ENCODE results near the gene GALC. TPM values are rescaled to one million over a fixed set of nuclear protein-coding genes. Genes with fewer than 3 reads are reported as not detected.

The GALC gene
- total and polyA plus RNA-seq, 9 of the 15 experiments (the other 6 are each of a cell fraction or from before 2014, with no cell fraction given): 1.6 to 15.0 (median 7.3) TPM

- TF ChIP-seq, protein P1, sequence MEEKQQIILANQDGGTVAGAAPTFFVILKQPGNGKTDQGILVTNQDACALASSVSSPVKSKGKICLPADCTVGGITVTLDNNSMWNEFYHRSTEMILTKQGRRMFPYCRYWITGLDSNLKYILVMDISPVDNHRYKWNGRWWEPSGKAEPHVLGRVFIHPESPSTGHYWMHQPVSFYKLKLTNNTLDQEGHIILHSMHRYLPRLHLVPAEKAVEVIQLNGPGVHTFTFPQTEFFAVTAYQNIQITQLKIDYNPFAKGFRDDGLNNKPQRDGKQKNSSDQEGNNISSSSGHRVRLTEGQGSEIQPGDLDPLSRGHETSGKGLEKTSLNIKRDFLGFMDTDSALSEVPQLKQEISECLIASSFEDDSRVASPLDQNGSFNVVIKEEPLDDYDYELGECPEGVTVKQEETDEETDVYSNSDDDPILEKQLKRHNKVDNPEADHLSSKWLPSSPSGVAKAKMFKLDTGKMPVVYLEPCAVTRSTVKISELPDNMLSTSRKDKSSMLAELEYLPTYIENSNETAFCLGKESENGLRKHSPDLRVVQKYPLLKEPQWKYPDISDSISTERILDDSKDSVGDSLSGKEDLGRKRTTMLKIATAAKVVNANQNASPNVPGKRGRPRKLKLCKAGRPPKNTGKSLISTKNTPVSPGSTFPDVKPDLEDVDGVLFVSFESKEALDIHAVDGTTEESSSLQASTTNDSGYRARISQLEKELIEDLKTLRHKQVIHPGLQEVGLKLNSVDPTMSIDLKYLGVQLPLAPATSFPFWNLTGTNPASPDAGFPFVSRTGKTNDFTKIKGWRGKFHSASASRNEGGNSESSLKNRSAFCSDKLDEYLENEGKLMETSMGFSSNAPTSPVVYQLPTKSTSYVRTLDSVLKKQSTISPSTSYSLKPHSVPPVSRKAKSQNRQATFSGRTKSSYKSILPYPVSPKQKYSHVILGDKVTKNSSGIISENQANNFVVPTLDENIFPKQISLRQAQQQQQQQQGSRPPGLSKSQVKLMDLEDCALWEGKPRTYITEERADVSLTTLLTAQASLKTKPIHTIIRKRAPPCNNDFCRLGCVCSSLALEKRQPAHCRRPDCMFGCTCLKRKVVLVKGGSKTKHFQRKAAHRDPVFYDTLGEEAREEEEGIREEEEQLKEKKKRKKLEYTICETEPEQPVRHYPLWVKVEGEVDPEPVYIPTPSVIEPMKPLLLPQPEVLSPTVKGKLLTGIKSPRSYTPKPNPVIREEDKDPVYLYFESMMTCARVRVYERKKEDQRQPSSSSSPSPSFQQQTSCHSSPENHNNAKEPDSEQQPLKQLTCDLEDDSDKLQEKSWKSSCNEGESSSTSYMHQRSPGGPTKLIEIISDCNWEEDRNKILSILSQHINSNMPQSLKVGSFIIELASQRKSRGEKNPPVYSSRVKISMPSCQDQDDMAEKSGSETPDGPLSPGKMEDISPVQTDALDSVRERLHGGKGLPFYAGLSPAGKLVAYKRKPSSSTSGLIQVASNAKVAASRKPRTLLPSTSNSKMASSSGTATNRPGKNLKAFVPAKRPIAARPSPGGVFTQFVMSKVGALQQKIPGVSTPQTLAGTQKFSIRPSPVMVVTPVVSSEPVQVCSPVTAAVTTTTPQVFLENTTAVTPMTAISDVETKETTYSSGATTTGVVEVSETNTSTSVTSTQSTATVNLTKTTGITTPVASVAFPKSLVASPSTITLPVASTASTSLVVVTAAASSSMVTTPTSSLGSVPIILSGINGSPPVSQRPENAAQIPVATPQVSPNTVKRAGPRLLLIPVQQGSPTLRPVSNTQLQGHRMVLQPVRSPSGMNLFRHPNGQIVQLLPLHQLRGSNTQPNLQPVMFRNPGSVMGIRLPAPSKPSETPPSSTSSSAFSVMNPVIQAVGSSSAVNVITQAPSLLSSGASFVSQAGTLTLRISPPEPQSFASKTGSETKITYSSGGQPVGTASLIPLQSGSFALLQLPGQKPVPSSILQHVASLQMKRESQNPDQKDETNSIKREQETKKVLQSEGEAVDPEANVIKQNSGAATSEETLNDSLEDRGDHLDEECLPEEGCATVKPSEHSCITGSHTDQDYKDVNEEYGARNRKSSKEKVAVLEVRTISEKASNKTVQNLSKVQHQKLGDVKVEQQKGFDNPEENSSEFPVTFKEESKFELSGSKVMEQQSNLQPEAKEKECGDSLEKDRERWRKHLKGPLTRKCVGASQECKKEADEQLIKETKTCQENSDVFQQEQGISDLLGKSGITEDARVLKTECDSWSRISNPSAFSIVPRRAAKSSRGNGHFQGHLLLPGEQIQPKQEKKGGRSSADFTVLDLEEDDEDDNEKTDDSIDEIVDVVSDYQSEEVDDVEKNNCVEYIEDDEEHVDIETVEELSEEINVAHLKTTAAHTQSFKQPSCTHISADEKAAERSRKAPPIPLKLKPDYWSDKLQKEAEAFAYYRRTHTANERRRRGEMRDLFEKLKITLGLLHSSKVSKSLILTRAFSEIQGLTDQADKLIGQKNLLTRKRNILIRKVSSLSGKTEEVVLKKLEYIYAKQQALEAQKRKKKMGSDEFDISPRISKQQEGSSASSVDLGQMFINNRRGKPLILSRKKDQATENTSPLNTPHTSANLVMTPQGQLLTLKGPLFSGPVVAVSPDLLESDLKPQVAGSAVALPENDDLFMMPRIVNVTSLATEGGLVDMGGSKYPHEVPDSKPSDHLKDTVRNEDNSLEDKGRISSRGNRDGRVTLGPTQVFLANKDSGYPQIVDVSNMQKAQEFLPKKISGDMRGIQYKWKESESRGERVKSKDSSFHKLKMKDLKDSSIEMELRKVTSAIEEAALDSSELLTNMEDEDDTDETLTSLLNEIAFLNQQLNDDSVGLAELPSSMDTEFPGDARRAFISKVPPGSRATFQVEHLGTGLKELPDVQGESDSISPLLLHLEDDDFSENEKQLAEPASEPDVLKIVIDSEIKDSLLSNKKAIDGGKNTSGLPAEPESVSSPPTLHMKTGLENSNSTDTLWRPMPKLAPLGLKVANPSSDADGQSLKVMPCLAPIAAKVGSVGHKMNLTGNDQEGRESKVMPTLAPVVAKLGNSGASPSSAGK (IDR thresholded peaks at IDR 0.05): no peak
- TF ChIP-seq, protein P2, sequence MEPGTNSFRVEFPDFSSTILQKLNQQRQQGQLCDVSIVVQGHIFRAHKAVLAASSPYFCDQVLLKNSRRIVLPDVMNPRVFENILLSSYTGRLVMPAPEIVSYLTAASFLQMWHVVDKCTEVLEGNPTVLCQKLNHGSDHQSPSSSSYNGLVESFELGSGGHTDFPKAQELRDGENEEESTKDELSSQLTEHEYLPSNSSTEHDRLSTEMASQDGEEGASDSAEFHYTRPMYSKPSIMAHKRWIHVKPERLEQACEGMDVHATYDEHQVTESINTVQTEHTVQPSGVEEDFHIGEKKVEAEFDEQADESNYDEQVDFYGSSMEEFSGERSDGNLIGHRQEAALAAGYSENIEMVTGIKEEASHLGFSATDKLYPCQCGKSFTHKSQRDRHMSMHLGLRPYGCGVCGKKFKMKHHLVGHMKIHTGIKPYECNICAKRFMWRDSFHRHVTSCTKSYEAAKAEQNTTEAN (CRISPR knock-in tag; IDR thresholded peaks at IDR 0.05): no peak
- no peak for TF ChIP-seq TAF1 (IDR thresholded peaks at IDR 0.05; ENCODE audit: control insufficient read depth, extremely low read depth, insufficient read depth, low read length, severe bottlenecking)
- no peak for TF ChIP-seq RUNX1 (IDR thresholded peaks at IDR 0.05; ENCODE audit: low read depth)
- no peak for TF ChIP-seq IFI16 (CRISPR knock-in tag; IDR thresholded peaks at IDR 0.05)
- no peak for TF ChIP-seq LCOR (CRISPR knock-in tag; IDR thresholded peaks at IDR 0.05)
- TF ChIP-seq, protein P3, sequence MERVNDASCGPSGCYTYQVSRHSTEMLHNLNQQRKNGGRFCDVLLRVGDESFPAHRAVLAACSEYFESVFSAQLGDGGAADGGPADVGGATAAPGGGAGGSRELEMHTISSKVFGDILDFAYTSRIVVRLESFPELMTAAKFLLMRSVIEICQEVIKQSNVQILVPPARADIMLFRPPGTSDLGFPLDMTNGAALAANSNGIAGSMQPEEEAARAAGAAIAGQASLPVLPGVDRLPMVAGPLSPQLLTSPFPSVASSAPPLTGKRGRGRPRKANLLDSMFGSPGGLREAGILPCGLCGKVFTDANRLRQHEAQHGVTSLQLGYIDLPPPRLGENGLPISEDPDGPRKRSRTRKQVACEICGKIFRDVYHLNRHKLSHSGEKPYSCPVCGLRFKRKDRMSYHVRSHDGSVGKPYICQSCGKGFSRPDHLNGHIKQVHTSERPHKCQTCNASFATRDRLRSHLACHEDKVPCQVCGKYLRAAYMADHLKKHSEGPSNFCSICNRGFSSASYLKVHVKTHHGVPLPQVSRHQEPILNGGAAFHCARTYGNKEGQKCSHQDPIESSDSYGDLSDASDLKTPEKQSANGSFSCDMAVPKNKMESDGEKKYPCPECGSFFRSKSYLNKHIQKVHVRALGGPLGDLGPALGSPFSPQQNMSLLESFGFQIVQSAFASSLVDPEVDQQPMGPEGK (CRISPR knock-in tag; IDR thresholded peaks at IDR 0.05; ENCODE audit: borderline replicate concordance): no peak
- no peak for TF ChIP-seq ZNF253 (CRISPR knock-in tag; conservative IDR thresholded peaks at IDR 0.05)
- TF ChIP-seq, protein P4, sequence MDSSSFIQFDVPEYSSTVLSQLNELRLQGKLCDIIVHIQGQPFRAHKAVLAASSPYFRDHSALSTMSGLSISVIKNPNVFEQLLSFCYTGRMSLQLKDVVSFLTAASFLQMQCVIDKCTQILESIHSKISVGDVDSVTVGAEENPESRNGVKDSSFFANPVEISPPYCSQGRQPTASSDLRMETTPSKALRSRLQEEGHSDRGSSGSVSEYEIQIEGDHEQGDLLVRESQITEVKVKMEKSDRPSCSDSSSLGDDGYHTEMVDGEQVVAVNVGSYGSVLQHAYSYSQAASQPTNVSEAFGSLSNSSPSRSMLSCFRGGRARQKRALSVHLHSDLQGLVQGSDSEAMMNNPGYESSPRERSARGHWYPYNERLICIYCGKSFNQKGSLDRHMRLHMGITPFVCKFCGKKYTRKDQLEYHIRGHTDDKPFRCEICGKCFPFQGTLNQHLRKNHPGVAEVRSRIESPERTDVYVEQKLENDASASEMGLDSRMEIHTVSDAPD (CRISPR knock-in tag; IDR thresholded peaks at IDR 0.05): no peak
Measured at GRCh38 chr14:87896393-87897380, 96.3 kb downstream of the GALC start (continued).
